Testis (tissue), 2 donors: ENCODE measurements around the gene GCFC2.

Experiments
- CTCF ChIP-seq, 3 experiments: fragments of 450-650 bp in 2 of 3; fragments of 200-600 bp in 1 of 3; sonication (generic) in 1 of 3; IDR thresholded peaks; one replicate each; pipeline ENCODE4 v1.5.1; 2016 to 2019; ENCODE audit warnings: antibody characterized with exemption in 3 of 3, mild to moderate bottlenecking in 2 of 3, moderate library complexity in 1 of 3
- POLR2A ChIP-seq: fragments of 450-650 bp; IDR thresholded peaks from one replicate; pipeline ENCODE4 v1.6.1; 2017; ENCODE audit warnings: antibody characterized with exemption, mild to moderate bottlenecking, moderate library complexity

- TF ChIP-seq CTCF (IDR thresholded peaks at IDR 0.05) (no peak), POLR2A (no peak)
These were observed 56.7 kb downstream of the GCFC2 start for GRCh38 chr2:75654012-75654411.
